Effector CD4-positive, alpha-beta T cell (primary cell): ENCODE measurements around the gene SSUH2. TPM values are rescaled to one million over a fixed set of nuclear protein-coding genes. Genes with fewer than 3 reads are reported as not detected.
"Not testable (repeated sequence)": the region's sequence is repeated elsewhere in the genome, so short reads cannot be mapped to it uniquely, and the experiment has no call there.

Source experiments
- DNase-seq: peaks from one replicate; pipeline ENCODE4 v3.0.0-alpha.2; 2020
- total RNA-seq: gene quantifications from one replicate; lab custom pipeline; 2026; lab: John Stamatoyannopoulos, UW

SSUH2 gene, protein sequence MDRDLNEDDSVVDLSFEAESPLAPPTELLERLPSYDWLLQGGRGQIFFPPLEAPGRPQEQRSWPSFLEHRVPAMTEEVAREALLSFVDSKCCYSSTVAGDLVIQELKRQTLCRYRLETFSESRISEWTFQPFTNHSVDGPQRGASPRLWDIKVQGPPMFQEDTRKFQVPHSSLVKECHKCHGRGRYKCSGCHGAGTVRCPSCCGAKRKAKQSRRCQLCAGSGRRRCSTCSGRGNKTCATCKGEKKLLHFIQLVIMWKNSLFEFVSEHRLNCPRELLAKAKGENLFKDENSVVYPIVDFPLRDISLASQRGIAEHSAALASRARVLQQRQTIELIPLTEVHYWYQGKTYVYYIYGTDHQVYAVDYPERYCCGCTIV
- total RNA-seq = not detected

DNA sequence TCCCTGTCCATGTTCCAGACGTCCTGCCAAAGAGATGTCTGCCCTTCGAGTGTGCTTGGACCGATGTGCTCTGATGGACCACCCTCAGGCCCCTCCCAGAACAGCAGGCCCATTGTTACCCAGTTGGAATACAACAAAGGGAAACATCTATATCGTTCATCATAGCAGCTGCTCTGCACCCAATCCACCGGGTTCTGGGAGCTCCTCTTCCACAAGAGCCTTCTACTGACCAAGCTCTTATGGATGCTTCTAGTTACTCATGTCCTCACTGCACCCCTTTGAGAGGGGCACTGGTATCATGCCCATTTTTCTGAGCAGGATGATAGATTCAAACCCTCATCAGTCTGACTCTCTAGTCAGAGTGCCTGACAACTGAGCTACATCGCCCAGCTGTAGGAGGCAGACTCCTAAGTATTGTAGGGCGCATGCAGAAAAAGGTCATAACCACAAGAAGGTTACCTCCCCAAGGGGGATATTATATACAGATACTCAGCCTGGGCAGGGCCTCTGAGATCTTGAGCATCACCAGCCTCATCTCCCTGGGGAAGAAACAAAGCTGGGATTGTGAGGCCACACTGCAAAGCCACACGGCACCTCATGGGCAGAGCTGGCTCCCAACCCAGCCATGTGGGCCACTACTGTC is at the start of gene SSUH2:
SSUH2 (minus strand) TSS at position 51 of the 643 bp plus-strand sequence; CDS start at position 11, 40 bp downstream.
- DNase-seq = no peak

DNA sequence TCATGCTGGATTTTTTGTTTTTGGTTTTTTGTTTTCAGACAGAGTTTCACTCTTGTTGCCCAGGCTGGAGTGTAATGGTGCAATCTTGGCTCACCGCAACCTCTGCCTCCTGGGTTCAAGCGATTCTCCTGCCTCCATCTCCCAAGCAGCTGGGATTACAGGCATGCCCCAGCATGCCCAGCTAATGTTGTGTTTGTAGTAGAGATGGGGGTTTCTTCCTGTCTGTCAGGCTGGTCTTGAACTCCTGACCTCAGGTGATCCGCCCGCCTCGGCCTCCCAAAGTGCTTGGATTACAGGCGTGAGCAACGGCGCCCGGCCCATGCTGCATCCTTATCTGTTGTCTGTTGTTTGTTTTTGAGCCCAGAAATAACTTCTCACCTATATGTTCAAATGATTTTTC is 46.7 kb upstream of the SSUH2 start:
- not testable (repeated sequence) for DNase-seq

DNA sequence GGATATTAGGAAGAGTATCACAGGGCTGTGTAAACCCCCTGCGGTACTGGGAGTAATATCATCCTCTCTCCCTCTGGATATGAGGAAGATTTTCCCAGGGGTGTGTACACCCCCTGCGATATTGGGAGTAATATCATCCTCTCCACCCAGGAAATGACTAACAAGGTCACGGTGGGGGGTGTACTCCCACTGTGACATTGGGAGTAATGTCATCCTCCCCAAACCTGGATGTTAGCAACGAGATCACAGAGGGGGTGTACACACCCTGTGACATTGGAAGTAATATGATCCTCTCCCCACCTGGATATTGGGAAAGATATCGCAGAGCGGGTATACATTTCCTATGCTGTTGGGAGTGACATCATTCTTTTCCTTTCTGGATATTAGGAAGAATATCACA is 40.4 kb upstream of the SSUH2 start:
- DNase-seq = not testable (repeated sequence)

DNA sequence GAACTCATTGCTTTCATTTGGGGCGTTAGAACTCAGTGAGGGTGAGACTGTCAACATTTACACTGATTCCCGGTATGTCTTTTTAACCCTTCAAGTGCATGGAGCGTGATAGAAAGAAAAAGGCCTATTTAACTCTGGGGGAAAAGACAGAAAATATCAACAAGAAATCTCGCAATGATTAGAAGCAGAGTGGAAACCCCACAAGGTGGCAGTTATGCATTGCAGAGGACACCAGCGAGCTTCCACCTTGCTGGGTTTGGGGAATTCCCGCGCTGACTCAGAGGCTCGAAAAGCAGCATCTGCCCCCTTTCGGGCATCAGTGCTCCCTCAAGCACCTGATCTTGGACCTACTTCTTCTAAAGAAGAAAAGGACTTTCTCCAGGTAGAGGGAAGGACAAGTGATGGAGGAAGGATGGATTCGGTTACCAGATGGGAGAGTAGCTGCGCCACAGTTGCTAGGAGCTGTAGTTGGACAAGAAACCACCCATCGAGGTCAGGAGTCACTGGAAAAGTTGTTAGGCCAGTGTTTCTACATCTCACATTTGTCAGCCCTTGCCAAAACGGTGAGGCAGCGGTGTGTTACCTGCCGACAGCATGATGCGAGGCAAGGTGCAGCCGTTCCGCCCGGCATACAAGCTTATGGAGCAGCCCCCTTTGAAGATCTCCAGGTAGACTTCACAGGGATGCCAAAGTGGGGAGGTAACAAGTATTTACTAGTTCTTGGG is 38.4 kb upstream of the SSUH2 start:
- DNase-seq = not testable (repeated sequence)

DNA sequence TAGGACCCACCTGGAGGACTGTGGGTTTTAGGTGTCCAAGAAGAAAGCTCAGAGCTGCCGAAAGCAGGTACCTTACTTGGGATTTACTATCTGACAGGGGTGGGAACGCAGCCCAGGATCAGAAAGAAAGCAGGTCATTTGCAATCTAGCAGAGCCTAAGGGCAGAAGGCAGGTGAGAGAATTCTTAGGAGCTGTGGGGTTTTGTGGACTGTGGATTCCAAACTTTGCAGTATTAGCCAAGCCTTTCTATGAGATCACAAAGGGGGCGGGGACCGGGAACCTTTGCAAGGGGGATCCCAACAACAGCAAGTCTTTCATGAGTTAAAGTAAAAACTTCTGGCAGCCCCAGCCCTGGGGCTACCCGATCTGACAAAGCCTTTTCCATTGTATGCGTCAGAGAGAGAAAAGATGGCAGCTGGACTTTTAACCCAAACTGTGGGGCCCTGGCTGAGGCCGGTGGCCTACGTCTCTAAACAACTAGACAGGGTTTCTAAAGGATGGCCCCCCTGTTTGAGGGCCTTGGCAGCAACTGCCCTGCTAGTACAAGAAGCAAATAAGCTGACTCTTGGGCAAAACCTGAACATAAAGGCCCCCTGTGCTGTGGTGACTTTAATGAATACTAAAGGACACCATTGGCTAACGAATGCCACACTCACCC is 37.4 kb upstream of the SSUH2 start:
- DNase-seq = not testable (repeated sequence)

DNA sequence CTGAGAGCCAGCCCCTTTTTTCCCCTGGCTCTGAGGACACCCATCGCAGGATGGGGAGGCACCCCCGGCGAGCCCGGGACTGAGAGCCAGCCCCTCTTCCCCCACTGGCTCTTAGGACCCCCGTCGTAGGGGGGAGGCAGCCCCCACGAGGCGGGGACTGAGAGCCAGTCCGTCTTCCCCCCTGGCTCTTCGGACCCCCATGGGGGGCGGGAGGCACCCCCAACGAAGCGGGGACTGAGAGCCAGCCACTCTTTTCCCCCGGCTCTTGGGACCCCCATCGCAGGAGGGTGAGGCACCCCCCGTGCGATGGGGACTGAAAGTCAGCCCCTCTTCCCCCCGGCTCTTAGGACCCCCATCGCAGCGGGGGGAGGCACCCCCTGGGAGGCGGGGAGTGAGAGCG is 36.8 kb upstream of the SSUH2 start:
- no peak for DNase-seq

DNA sequence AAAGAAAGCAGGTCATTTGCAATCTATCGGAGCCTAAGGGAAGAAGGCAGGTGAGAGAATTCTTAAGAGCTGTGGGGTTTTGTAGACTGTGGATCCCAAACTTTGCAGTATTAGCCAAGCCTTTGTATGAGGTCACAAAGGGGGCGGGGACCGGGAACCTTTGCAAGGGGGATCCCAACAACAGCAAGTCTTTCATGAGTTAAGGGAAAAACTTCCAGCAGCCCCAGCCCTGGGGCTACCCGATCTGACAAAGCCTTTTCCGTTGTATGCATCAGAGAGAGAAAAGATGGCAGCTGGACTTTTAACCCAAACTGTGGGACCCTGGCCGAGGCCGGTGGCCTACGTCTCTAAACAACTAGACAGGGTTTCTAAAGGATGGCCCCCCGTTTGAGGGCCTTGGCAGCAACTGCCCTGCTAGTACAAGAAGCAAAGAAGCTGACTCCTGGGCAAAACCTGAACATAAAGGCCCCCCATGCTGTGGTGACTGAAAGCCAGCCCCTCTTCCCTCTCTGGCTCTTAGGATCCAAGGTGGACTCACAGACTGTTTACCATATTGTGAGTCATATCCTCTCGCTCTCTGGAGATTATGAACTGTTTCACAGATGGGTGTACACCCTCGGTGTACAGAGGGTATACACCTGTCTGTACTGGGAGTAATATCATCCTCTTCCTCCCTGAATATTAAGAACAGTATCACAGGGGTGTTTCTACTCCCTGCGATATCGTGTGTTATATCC is 35.4 kb upstream of the SSUH2 start:
- DNase-seq = not testable (repeated sequence)

DNA sequence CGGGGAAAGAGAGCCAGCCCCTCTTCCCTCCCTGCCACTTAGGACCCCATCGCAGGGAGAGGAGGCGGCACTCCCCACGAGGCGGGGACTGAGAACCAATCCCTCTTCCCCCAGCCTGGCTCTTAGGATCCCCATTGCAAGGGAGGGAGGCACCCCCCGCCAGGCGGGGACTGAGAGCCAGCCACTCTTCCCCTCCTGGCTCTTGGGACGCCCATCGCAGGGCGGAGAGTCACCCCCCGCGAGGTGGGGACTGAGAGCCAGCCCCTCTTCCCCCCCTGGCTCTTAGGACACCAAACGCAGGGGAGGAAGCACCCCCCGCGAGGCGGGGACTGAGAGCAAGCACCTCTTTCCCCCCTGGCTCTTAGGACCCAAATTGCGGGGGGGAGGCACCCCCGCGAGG is 34.2 kb upstream of the SSUH2 start:
- no peak for DNase-seq

DNA sequence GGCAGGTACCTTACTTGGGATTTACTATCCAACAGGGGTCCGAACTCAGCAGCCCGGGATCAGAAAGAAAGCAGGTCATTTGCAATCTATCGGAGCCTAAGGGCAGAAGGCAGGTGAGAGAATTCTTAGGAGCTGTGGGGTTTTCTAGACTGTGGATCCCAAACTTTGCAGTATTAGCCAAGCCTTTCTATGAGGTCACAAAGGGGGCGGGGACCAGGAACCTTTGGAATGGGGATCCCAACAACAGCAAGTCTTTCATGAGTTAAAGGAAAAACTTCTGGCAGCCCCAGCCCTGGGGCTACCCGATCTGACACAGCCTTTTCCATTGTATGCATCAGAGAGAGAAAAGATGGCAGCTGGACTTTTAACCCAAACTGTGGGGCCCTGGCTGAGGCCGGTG is 32.7 kb upstream of the SSUH2 start:
- not testable (repeated sequence) for DNase-seq

DNA sequence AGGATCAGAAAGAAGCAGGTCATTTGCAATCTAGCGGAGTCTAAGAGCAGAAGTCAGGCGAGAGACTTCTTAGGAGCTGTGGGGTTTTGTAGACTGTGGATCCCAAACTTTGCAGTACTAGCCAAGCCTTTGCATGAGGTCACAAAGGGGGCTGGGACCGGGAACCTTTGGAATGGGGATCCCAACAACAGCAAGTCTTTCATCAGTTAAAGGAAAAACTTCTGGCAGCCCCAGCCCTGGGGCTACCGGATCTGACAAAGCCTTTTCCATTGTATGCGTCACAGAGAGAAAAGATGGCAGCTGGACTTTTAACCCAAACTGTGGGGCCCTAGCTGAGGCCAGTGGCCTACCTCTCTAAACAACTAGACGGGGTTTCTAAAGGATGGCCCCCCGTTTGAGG is 31.0 kb upstream of the SSUH2 start:
- not testable (repeated sequence) for DNase-seq

DNA sequence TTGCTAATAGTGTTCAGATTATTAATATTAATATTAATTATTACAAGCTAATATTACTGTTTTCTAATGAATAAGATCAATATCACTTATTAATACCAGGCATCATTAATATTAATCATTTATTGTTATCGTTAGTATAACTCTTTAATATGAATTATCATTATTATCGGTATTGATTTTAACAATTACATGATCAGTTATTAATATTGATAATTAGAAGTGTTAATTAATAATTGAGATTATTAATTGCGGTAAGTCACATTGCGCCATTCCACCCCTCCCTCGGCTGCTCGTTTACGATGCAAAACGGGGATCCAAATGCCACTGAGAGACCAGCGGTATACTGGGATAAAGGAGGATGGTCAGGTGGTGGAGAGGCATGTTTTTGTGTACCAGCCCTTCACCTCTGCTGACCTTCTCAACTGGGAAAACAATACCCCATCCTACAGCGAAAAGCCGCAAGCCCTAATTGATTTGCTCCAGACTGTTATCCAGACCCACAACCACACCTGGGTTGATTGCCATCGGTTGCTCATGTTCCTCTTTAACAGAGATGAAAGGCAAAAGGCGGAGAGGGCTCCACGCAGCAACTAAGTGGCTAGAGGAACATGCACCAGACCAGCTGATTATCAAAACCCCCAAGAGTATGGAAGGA is 28.6 kb upstream of the SSUH2 start:
- no peak for DNase-seq

DNA sequence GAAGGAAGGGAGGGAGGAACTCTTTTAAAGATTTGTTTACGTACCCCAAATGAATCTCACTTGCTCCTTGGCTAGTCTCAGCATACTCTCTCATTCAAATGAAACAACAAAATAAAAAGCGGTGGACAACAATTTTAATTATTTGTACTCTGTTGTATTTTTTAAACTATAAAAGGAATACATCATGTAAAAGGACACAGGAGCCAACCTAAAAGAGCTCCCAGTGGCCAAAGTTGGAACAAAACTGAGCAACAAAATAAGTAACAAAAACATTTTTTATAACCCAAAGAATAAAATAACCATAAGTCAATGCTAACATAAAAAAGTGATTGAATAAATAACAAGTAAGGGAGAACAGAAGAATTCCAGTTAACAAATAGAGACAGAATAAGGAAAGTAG is 24.4 kb upstream of the SSUH2 start:
- DNase-seq = no peak

DNA sequence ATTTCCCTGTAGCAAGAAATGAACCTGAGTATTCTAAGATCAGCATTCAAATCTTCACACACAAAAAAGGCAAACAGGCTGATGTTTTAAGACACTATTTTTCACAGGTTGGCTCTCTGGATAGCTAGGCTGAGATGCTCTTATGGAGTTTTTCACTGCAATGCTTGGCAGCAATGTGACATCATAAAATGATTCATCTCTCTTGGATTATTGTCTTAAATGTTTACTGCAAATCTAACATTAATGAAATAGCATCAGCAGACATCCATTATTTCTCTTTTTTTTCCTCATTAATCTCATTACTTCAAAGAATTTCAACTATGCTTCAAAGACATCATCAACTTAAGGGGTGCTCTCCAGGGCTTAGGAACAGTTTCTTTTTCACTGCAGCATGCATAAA is 23.6 kb upstream of the SSUH2 start:
- DNase-seq = no peak

DNA sequence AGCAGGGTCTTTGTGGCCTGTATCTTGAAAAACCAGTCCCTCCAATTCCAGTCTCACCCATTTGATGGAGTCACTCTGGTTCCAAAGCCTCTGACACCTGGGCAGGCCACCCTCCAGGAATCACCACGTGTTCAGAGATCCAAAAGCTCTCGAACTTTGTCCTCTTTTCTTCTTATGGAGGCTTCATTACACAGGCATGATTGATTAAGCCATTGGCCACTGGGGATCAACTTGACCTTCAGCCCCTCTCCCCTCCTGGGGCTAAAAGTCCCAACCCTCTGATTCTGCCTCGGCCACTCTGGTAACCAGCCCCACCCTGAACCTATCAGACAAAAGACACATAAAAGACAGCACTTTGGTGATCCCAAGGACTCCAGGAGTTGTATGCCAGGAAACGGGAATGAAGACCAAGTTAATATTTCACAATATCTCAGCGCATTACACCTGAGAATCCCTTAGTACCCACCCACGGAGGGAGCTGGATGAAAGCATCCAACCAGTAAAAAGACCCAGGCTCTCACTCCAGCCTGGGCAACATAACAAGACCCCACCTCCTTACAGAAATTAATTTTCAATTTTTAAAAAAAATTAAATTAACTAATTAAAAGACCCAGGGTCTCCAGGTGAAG is 23.0 kb upstream of the SSUH2 start:
- DNase-seq = no peak

DNA sequence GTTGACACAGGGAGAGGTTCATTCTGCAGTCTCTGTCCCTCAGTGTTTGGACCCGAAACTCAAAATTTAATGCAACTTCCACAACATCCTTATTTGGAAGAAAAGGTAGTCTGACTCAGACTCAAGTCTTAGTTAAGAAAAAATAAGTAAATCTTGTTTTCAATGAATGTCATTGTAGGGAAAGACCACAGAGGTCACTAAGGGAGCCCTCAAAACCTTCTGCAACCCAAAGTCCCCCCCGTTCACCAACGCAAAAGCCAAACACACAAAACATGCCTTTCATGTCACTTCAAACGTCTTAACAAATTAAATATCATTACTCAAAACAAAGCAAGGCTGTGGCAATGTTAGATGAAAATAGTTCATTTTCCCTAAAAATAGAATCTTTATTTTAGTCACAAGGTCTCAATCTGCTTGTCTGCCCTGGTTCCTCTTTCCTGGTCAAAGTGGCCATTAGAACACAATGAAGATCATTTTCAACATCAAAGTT is 20.9 kb upstream of the SSUH2 start:
- DNase-seq = no peak

DNA sequence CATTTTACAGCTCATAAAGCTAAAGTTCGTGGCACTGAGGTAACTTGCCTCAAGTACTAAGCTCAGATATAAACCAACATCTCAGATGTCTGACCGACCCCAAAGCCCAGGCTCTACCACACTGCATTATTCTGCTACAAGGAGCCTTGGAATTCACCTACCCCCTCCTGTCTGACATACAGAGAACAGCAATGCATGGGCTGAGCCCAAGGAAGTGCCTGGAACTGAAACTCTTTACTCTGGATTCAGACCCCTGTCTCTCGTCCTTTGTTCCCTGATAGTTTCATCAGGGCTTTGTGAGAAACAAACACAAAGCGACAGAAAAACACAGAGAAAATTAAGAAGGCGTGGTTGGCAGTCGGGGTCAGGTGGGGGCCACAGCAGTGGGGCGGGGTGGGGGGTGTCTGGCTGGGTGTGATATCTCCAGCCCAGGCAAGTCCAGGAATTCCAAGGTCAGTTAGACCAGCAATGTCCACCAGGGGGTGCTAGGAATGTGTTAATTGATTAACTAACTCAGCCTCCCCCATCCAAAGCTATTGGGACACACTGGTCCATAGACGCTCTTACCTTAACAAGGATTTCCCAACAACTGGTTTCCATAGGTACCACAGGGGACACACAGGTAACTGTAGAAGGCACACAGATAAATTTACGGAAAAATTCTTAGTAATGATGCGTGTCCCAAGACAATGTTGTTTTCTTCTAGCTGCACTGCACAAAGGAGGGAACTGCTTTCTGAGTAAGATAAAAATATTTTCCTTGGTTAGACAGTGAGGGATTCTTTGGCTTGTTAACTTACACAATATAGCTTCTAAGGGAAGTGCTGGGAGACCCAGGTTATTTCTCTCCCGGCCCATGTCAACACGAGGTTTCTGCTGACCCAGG is 18.8 kb upstream of the SSUH2 start:
- no peak for DNase-seq

DNA sequence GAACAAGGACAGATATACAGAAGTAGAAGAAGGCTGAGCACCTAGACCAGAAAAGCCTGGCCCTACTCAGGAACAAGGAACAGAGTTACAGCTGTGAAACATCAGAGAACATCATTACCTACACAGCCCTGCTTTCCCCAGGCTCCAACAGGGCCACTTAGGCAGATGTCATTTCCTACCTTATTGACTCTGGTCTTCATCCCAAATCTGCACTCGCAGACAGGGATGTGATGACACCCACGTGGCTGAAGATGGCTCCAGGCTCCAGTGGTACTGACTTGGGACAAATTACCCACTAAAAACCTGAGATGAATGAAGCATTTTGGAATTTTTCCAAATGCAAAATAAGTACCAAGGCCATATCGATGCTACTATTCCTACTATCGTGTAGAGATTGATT is 18.0 kb upstream of the SSUH2 start:
- no peak for DNase-seq

DNA sequence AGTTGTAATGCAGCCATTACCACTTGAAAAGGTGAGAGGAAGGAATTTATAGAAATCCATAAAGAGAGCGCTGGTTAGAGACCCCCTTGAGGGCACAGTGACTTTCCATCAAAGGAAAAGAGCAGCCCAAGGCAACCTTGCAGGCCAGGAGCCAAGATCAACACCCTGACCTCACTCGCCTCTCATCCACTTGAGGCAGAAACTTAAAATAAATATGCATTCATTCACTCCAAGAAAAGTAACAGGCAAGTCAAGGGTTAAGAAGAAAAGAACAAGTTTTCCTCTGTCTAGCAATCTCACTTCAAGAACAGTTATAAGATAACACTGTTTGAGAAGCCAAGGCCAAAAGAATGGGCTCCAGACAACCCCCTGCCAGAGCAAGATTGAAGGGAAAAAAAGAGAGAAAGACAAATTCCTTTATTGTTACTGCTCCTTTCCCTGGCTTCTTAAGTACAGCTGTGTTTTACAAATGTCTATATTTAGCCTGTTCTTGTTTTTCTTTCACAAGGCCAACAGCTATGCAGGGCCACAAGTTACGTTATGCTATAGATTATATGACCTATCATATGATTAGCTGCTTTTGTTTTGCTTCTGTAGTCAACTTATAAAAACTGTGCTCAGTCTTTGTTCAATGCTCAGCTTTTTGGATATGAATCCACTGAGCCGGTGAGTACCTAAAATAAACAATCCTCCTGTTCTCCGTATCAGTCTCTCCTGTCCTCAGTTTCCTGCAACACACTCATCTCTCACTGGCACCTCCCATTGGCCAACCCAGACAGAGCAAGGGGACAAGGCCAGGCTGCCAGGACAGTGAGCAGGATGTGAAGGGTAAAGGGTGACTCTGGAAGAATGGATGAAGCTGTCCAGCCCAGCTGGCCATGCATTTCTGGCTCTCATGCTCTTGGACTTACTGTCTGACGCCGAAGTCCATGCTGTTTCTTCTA is 15.8 kb upstream of the SSUH2 start:
- DNase-seq = no peak

DNA sequence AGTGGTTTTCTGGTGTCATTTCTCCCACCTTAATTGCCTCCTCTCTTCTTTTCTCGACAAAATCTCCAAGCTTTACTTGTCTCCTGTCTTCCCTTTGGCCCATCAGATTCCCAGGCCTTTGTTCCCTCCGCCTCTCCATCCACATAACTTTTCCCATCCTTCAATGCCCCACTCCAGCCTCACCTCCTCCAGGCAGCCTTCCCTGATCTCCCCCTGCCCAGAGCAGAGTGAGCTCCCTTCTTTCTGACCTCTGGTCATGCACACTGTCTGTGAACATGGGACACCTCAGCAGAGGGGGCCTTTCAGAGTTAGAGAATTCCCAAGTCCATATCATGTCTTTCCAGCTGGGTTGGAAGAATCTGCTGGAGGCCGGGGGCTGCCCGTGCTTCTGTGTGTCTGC is 14.6 kb upstream of the SSUH2 start:
- DNase-seq = no peak
